HL-60 (cell line): ENCODE results near the gene FOXI1.

Source experiments
- DNase-seq, 2 experiments: peaks; one replicate each; pipeline ENCODE4 v3.0.0-alpha.2; 2010 to 2020; ENCODE audit warnings: low read depth in 1 of 2, low spot score in 1 of 2
- H3K27ac ChIP-seq: fragments of 250-450 bp; sonication (Bioruptor Pico); replicated peaks from 2 replicates; pipeline ENCODE4 v1.5.1; 2020; ENCODE audit warnings: mild to moderate bottlenecking, moderate library complexity
- H3K27me3 ChIP-seq: fragments of 250-450 bp; sonication (Bioruptor Pico); 2 replicates; pipeline ENCODE4 v1.5.1; 2021; ENCODE audit warnings: mild to moderate bottlenecking, moderate library complexity; ENCODE audit not compliant: insufficient read depth, poor library complexity, severe bottlenecking
- H3K4me3 ChIP-seq: replicated peaks from 2 replicates; pipeline ENCODE4 v1.5.1; 2011; ENCODE audit warnings: mild to moderate bottlenecking, control low read depth, low read length; ENCODE audit not compliant: insufficient read depth
- CTCF ChIP-seq: IDR thresholded peaks from one replicate; pipeline ENCODE4 v1.5.1; 2011; ENCODE audit warnings: low read length, control low read depth, inconsistent platforms; ENCODE audit not compliant: insufficient read depth
- GABPA ChIP-seq: IDR thresholded peaks from 2 replicates; pipeline ENCODE4 v1.6.1; 2012; ENCODE audit warnings: low read depth
- POLR2AphosphoS5 ChIP-seq: IDR thresholded peaks from 2 replicates; pipeline ENCODE4 v1.6.1; 2012; ENCODE audit warnings: low read depth
- REST ChIP-seq: IDR thresholded peaks from 2 replicates; pipeline ENCODE4 v1.6.1; 2012; ENCODE audit warnings: low read depth; ENCODE audit not compliant: insufficient replicate concordance
- SPI1 ChIP-seq: IDR thresholded peaks from 2 replicates; pipeline ENCODE4 v1.6.1; 2012; ENCODE audit warnings: low read depth, mild to moderate bottlenecking, borderline replicate concordance

The FOXI1 gene

GRCh38 chr5:170078458-170078857 is 27.2 kb upstream of the FOXI1 start:
- H3K27ac ChIP-seq: no peak overlapping the region
- no peak for DNase-seq
- H3K4me3 ChIP-seq: no peak overlapping the region
- no peaks in the 10 kb centered on the region for H3K27me3 ChIP-seq
- TF ChIP-seq GABPA (no peak), SPI1 (no peak), CTCF (no peak), POLR2AphosphoS5 (no peak), REST (no peak)

- TF ChIP-seq SPI1 (no peak), REST (no peak), GABPA (no peak), POLR2AphosphoS5 (no peak), CTCF (no peak)
- no peak overlapping the region for H3K4me3 ChIP-seq
- no peaks in the 10 kb centered on the region for H3K27me3 ChIP-seq
- DNase-seq: no peak
- H3K27ac ChIP-seq: no peak overlapping the region
Measured at GRCh38 chr5:170078931-170079330, 26.8 kb upstream of the FOXI1 start.

- Histone ChIP-seq H3K4me3 (no peak overlapping the region), H3K27me3 (no peaks in the 10 kb centered on the region), H3K27ac (no peak overlapping the region)
- no peak for DNase-seq
- TF ChIP-seq REST: no peak
- no peak for TF ChIP-seq SPI1
- TF ChIP-seq GABPA: no peak
- TF ChIP-seq POLR2AphosphoS5: no peak
- TF ChIP-seq CTCF: no peak
Measured at GRCh38 chr5:170080217-170080616, 25.5 kb upstream of the FOXI1 start.
